DOHH2 (cell line): ENCODE data around the gene PEPD.

ENCODE experiments used
- H3F3A ChIP-seq: fragments of 200-600 bp; sonication (generic), shearing (Covaris generic); 2 replicates; pipeline ENCODE4 v1.6.0; 2016; ENCODE audit warnings: antibody characterized with exemption, mild to moderate bottlenecking; ENCODE audit not compliant: control insufficient read depth, insufficient read depth
- H3K27ac ChIP-seq: fragments of 200-600 bp; sonication (generic); 2 replicates; pipeline ENCODE4 v1.5.1; 2014; ENCODE audit warnings: low read depth, mild to moderate bottlenecking, low read length, moderate library complexity
- H3K27me3 ChIP-seq: fragments of 200-600 bp; sonication (generic); 2 replicates; pipeline ENCODE4 v1.6.1; 2014; ENCODE audit warnings: mild to moderate bottlenecking, low read length, mixed read lengths; ENCODE audit not compliant: control insufficient read depth
- H3K36me3 ChIP-seq: fragments of 200-600 bp; sonication (generic); 2 replicates; pipeline ENCODE4 v1.6.1; 2014; ENCODE audit warnings: mild to moderate bottlenecking, low read length, moderate library complexity, mixed read lengths; ENCODE audit not compliant: control insufficient read depth
- H3K4me1 ChIP-seq: fragments of 200-600 bp; sonication (generic); 2 replicates; pipeline ENCODE4 v1.6.1; 2014; ENCODE audit warnings: mild to moderate bottlenecking, low read length, mixed read lengths; ENCODE audit not compliant: control insufficient read depth
- H3K4me2 ChIP-seq: fragments of 200-600 bp; sonication (generic); 2 replicates; pipeline ENCODE4 v1.6.0; 2014; ENCODE audit warnings: mild to moderate bottlenecking, low read length, moderate library complexity
- H3K4me3 ChIP-seq: fragments of 200-600 bp; sonication (generic); 2 replicates; pipeline ENCODE4 v1.5.1; 2014; ENCODE audit warnings: mild to moderate bottlenecking, low read length, mixed read lengths
- H3K79me2 ChIP-seq: fragments of 200-600 bp; sonication (generic); 2 replicates; pipeline ENCODE4 v1.6.1; 2014; ENCODE audit warnings: mild to moderate bottlenecking, low read length, mixed read lengths; ENCODE audit not compliant: control insufficient read depth
- H3K9me2 ChIP-seq: fragments of 200-600 bp; sonication (generic); replicated peaks from 2 replicates; pipeline ENCODE4 v1.6.1; 2014; ENCODE audit warnings: mild to moderate bottlenecking, low read length, mixed read lengths; ENCODE audit not compliant: control insufficient read depth
- H3K9me3 ChIP-seq: fragments of 200-600 bp; sonication (generic); 2 replicates; pipeline ENCODE4 v1.6.1; 2014; ENCODE audit warnings: antibody characterized with exemption, low read length, mixed read lengths; ENCODE audit not compliant: control insufficient read depth, insufficient read depth
- H4K20me1 ChIP-seq: fragments of 200-600 bp; sonication (generic); 2 replicates; pipeline ENCODE4 v1.6.0; 2014; ENCODE audit warnings: low read depth, mild to moderate bottlenecking, antibody characterized with exemption, low read length, moderate library complexity; ENCODE audit not compliant: control insufficient read depth, insufficient read depth
- EZH2phosphoT487 ChIP-seq: fragments of 200-600 bp; sonication (generic); IDR thresholded peaks from 2 replicates; pipeline ENCODE4 v1.6.1; 2017; ENCODE audit warnings: borderline replicate concordance, mild to moderate bottlenecking, antibody characterized with exemption, low read length, moderate library complexity, mixed read lengths
- TF ChIP-seq, protein P1 (sequence below): fragments of 200-600 bp; sonication (generic); IDR thresholded peaks from one replicate; pipeline ENCODE4 v1.5.1; 2014; ENCODE audit warnings: antibody characterized with exemption, mild to moderate bottlenecking, low read depth, low read length; ENCODE audit not compliant: poor library complexity, severe bottlenecking

PEPD gene

DNA sequence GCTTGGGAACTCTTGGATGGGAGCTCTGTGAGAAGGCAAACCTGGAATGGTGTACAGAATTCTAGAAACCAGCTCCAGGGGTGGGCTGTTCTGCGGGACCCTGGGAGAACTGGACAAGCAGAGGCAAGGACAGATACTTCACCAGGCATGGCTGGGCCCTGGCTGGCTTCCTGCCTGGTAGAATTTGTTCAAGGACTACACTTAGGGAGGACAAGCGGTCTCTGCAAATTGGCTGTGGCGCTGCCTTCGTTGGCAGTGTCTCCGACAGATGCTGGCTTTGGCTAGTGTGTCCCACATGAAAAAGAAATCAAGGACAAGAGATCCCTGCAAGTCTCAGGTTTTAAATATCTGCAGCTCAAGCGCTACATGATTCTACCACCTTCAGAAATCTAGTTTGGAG lies 135.6 kb downstream of the PEPD start:
- Histone ChIP-seq H3K9me3 (no peaks in the 10 kb centered on the region), H3K36me3 (peaks cover 31% of the 10 kb centered on the region), H3K4me1 (no peaks in the 10 kb centered on the region), H3K9me2 (no peaks in the 10 kb centered on the region), H3K27ac (no peak overlapping the region), H3K79me2 (peaks cover 60% of the 10 kb centered on the region), H3K4me3 (no peak overlapping the region), H3F3A (no peaks in the 10 kb centered on the region), H3K27me3 (no peaks in the 10 kb centered on the region), H4K20me1 (peaks cover 21% of the 10 kb centered on the region), H3K4me2 (no peak overlapping the region)
- no peak for TF ChIP-seq EZH2phosphoT487
- TF ChIP-seq, protein P1, sequence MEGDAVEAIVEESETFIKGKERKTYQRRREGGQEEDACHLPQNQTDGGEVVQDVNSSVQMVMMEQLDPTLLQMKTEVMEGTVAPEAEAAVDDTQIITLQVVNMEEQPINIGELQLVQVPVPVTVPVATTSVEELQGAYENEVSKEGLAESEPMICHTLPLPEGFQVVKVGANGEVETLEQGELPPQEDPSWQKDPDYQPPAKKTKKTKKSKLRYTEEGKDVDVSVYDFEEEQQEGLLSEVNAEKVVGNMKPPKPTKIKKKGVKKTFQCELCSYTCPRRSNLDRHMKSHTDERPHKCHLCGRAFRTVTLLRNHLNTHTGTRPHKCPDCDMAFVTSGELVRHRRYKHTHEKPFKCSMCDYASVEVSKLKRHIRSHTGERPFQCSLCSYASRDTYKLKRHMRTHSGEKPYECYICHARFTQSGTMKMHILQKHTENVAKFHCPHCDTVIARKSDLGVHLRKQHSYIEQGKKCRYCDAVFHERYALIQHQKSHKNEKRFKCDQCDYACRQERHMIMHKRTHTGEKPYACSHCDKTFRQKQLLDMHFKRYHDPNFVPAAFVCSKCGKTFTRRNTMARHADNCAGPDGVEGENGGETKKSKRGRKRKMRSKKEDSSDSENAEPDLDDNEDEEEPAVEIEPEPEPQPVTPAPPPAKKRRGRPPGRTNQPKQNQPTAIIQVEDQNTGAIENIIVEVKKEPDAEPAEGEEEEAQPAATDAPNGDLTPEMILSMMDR, result no peak

DNA sequence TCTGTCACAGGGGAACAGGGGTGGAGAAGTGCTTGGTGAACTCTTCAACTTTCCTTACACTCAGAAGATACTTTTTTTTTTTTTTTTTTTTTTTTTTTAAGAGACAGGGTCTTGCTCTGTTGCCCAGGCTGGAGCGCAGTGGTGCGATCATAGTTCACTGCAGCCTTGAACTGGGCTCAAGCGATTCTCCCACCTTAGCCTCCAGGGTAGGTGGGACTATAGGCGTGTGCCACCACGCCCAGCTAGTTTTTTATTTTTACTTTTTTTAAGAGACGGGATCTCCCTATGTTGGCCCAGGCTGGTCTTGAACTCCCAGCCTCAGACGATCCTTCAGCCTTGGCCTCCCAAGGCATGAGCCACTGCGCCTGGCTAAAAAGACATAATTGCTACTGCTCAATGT lies 136.6 kb downstream of the PEPD start:
- no peak overlapping the region for H3K4me2 ChIP-seq
- H3K79me2 ChIP-seq, result peaks cover 70% of the 10 kb centered on the region
- H4K20me1 ChIP-seq, result peaks cover 29% of the 10 kb centered on the region
- TF ChIP-seq EZH2phosphoT487, result no peak
- TF ChIP-seq, protein P1, result no peak
- H3K27me3 ChIP-seq, result no peaks in the 10 kb centered on the region
- no peaks in the 10 kb centered on the region for H3K9me3 ChIP-seq
- peaks cover 40% of the 10 kb centered on the region for H3K36me3 ChIP-seq
- H3K27ac ChIP-seq, result no peak overlapping the region
- H3K4me1 ChIP-seq, result no peaks in the 10 kb centered on the region
- 0 out of 2 replicates have a peak, but pooled peaks cover 3% of the 10 kb centered on the region for H3F3A ChIP-seq
- H3K9me2 ChIP-seq, result no peaks in the 10 kb centered on the region
- H3K4me3 ChIP-seq, result no peak overlapping the region

- H3K4me2 ChIP-seq, result no peak overlapping the region
- peaks cover 82% of the 10 kb centered on the region for H3K79me2 ChIP-seq
- H3K9me3 ChIP-seq, result no peaks in the 10 kb centered on the region
- no peaks in the 10 kb centered on the region for H3K27me3 ChIP-seq
- no peak overlapping the region for H3K4me3 ChIP-seq
- peaks cover 51% of the 10 kb centered on the region for H3K36me3 ChIP-seq
- TF ChIP-seq EZH2phosphoT487, result no peak
- TF ChIP-seq, protein P1, result no peak
- 0 out of 2 replicates have a peak, but pooled peaks cover 3% of the 10 kb centered on the region for H3F3A ChIP-seq
- H3K27ac ChIP-seq, result no peak overlapping the region
- H4K20me1 ChIP-seq, result peaks cover 40% of the 10 kb centered on the region
- H3K9me2 ChIP-seq, result no peaks in the 10 kb centered on the region
- H3K4me1 ChIP-seq, result no peaks in the 10 kb centered on the region
Observed at GRCh38 chr19:33383720-33384292, 137.8 kb downstream of the PEPD start.
